Muscle of leg (tissue), 11 donors: Measurements from ENCODE around the gene DLGAP1. TPM values are rescaled to one million over a fixed set of nuclear protein-coding genes. Genes with fewer than 3 reads are reported as not detected.

Experiments
- DNase-seq: peaks from one replicate; pipeline ENCODE4 v3.0.0; 2013
- H3K27ac ChIP-seq: one replicate; pipeline ENCODE4 v1.5.1; 2013; ENCODE audit warnings: mild to moderate bottlenecking, low read length, control low read depth
- H3K27me3 ChIP-seq: one replicate; pipeline ENCODE4 v1.6.1; 2013; ENCODE audit warnings: low read length; ENCODE audit not compliant: control insufficient read depth, insufficient read depth
- H3K36me3 ChIP-seq: one replicate; pipeline ENCODE4 v1.6.1; 2013; ENCODE audit warnings: low read length; ENCODE audit not compliant: control insufficient read depth, insufficient read depth
- H3K4me1 ChIP-seq: one replicate; pipeline ENCODE4 v1.6.1; 2013; ENCODE audit warnings: low read length; ENCODE audit not compliant: control insufficient read depth, insufficient read depth
- H3K4me3 ChIP-seq: one replicate; pipeline ENCODE4 v1.5.1; 2013; ENCODE audit warnings: low read length, control low read depth
- H3K9me3 ChIP-seq: replicated peaks from 2 replicates; pipeline ENCODE4 v1.6.1; 2013; ENCODE audit warnings: low read depth, low read length; ENCODE audit not compliant: control insufficient read depth
- WGBS: methylation state at CpG from one replicate; pipeline ENCODE4 v1.1.5; 2013; ENCODE audit warnings: missing lambda C conversion rate; ENCODE audit not compliant: insufficient coverage; 5-methylcytosine and 5-hydroxymethylcytosine counted together
- polyA plus RNA-seq, 8 donors: library from polyadenylated mRNA; unstranded; fragments of 120-200 nt; gene quantifications; one replicate each; pipeline versions ENCODE4 v1.2.1 to v1.2.3, GENCODE V29; 2013; ENCODE audit warnings: inconsistent platforms in 1 of 8, low replicate concordance in 1 of 8; ENCODE audit not compliant: insufficient read length in 8 of 8, insufficient read depth in 1 of 8
- total RNA-seq: library from RNA; stranded (reverse); fragments of 120-200 nt; gene quantifications from one replicate; pipeline ENCODE4 v1.2.4, GENCODE V29; 2013

Gene DLGAP1
- total and polyA plus RNA-seq, 9 donors = 0.87 to 3.1 (median 1.8) TPM

GRCh38 chr18:3984163-3984757, 470.8 kb downstream of the DLGAP1 start:
- 83% methylated on average over 3 of the region's 3 CpGs for WGBS
- Histone ChIP-seq H3K4me3 (no peak overlapping the region), H3K36me3 (no peaks in the 10 kb centered on the region), H3K4me1 (no peaks in the 10 kb centered on the region), H3K27me3 (no peaks in the 10 kb centered on the region), H3K27ac (no peak overlapping the region), H3K9me3 (peaks cover under 1% of the 10 kb centered on the region)
- DNase-seq = no peak

GRCh38 chr18:3983351-3983969, 471.6 kb downstream of the DLGAP1 start:
- no peaks in the 10 kb centered on the region for H3K4me1 ChIP-seq
- peak; percentile 27 for DNase-seq
- H3K36me3 ChIP-seq = no peaks in the 10 kb centered on the region
- no peak overlapping the region for H3K27ac ChIP-seq
- H3K9me3 ChIP-seq = peaks cover 4% of the 10 kb centered on the region
- H3K27me3 ChIP-seq = no peaks in the 10 kb centered on the region
- no peak overlapping the region for H3K4me3 ChIP-seq
- no CpG with 5 or more reads among the region's 5 CpGs for WGBS

DNA sequence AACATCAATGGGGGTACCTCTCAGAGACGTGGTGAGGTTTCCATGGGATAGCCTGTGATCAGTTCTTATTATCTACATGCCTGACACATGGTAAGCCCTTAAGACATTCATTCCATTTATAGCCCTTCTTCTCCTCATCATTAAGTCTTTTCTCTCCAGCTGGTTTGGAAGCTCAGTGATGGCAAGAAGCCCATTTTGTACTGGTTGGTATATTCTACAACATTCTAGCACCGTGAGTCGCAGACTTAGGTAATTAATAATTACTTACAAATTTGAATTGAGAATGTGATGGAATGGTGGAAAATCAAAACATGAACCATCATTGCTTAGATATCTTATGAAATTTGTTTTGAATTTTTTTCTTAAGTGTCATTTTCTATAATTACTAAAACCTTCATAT, 472.6 kb downstream of the DLGAP1 start:
- Histone ChIP-seq H3K36me3 (no peaks in the 10 kb centered on the region), H3K4me1 (no peaks in the 10 kb centered on the region), H3K4me3 (no peak overlapping the region), H3K27ac (no peak overlapping the region), H3K27me3 (no peaks in the 10 kb centered on the region), H3K9me3 (peaks cover 5% of the 10 kb centered on the region)
- WGBS = no CpG with 5 or more reads among the region's 3 CpGs
- DNase-seq = no peak

DNA sequence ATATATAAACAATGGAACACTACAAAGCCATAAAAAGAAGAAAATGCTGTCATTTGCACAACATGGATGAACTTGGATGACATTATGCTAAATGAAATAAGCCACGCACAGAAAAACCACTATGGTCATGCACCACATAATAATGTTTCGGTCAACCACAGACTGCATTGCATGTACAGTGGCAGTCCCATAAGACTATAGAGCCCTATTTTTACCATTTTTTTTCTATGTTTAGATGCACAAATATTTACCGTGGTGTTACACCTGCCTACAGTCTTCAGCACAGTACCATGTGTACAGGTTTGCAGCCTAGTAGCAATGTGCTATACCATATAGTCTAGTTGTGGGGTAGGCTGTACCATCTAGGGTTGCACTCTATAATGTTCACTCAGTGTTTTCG, 476.1 kb downstream of the DLGAP1 start:
- Histone ChIP-seq H3K36me3 (no peaks in the 10 kb centered on the region), H3K27ac (no peak overlapping the region), H3K4me1 (no peaks in the 10 kb centered on the region), H3K4me3 (no peak overlapping the region), H3K9me3 (peaks cover 5% of the 10 kb centered on the region), H3K27me3 (no peaks in the 10 kb centered on the region)
- 100% methylated on average over 2 of the region's 4 CpGs for WGBS
- DNase-seq = no peak

DNA sequence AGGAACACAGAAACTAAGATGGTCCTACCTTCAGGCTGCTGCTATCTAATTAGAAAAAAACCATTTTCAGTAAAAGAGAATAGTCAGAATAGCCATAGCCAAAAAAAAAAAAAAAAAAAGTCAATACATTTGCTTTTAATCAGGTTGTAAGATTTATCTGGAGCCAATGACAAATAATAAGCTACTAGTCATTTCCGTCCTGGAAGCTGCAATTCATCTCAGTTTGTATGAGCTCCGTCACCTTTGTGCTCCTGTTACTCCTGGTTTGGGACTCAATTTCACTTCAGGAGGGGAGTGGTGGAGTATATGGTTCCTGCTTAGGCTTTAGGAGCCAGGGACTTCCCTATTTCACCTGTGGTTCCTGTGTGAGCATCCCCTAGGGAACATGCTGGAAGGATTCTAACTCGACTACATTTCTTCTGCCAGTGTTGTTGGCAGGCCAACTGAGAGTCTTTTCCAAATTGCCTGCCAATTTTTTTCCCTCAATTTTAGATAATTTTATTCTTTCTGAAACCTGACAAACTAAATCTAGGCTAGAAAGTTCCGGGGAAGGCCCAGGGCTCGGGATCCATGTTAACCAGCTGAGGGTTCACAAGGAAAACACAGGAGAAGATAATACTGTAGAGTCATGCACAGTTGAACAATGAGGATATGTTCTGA, 481.8 kb downstream of the DLGAP1 start:
- Histone ChIP-seq H3K4me3 (no peak overlapping the region), H3K4me1 (no peaks in the 10 kb centered on the region), H3K27me3 (no peaks in the 10 kb centered on the region), H3K36me3 (no peaks in the 10 kb centered on the region), H3K27ac (no peak overlapping the region), H3K9me3 (no peaks in the 10 kb centered on the region)
- WGBS = 54% methylated on average over 4 of the region's 5 CpGs
- DNase-seq = peak; percentile 41

DNA sequence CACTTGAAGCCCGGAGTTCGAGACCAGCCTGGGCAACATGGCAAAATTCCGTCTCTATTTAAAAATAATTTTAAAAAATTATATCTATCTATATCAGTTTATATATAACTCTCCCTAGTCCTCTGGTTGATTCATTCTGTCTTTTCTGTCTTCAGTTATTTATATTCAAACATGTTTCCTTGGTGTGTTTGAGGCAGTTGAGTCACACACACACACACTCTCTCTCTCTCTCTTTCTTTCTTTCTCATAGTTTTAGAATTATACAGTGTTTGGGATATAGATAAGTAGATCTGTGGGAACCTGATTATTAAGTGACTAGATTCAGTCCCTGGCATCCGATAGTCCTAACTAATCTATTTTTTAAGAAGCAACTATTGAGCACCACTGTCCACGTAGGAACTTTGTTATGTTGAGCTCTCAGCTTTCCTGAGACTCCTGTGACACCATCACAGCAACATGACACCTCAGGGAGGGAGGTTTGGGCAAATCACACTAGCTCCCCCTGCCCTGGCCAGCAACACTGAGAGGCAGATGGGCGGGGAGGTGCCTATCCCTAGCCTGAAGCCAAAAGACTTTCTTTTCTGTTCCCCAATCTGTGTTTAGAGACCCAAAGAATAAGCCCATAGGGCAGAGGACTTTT, 482.7 kb downstream of the DLGAP1 start:
- Histone ChIP-seq H3K27me3 (no peaks in the 10 kb centered on the region), H3K36me3 (no peaks in the 10 kb centered on the region), H3K9me3 (no peaks in the 10 kb centered on the region), H3K27ac (no peak overlapping the region), H3K4me1 (no peaks in the 10 kb centered on the region), H3K4me3 (no peak overlapping the region)
- 60% methylated on average over 1 of the region's 6 CpGs for WGBS
- no peak for DNase-seq

DNA sequence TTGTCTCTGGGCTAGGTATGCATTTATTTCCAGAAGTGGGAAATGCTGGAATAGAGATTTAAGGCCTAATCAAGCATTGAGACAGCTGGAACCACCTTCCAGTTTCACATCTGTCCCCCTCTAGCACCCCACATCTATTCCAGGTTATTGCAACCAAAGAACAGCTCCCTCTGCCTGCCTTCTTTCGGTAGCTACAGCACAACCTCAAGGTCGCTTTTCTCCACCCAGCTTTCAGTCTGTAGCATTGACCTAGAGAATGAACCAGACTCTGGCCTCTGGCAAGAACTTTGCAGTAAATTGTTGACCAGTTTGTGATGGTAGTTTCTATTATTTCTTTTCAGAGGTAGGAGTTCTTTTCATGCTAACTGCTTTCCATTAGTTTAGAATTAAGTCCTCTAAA, 484.2 kb downstream of the DLGAP1 start:
- Histone ChIP-seq H3K36me3 (no peaks in the 10 kb centered on the region), H3K9me3 (no peaks in the 10 kb centered on the region), H3K4me1 (no peaks in the 10 kb centered on the region), H3K27me3 (no peaks in the 10 kb centered on the region), H3K4me3 (no peak overlapping the region), H3K27ac (no peak overlapping the region)
- WGBS = no CpG with 5 or more reads among the region's 2 CpGs
- no peak for DNase-seq

- Histone ChIP-seq H3K27me3 (no peaks in the 10 kb centered on the region), H3K36me3 (no peaks in the 10 kb centered on the region), H3K27ac (no peak overlapping the region), H3K4me1 (no peaks in the 10 kb centered on the region), H3K9me3 (no peaks in the 10 kb centered on the region), H3K4me3 (no peak overlapping the region)
- no peak for DNase-seq
- WGBS = 60% methylated on average over 2 of the region's 4 CpGs
These were observed 487.5 kb downstream of the DLGAP1 start for GRCh38 chr18:3967359-3968180.

DNA sequence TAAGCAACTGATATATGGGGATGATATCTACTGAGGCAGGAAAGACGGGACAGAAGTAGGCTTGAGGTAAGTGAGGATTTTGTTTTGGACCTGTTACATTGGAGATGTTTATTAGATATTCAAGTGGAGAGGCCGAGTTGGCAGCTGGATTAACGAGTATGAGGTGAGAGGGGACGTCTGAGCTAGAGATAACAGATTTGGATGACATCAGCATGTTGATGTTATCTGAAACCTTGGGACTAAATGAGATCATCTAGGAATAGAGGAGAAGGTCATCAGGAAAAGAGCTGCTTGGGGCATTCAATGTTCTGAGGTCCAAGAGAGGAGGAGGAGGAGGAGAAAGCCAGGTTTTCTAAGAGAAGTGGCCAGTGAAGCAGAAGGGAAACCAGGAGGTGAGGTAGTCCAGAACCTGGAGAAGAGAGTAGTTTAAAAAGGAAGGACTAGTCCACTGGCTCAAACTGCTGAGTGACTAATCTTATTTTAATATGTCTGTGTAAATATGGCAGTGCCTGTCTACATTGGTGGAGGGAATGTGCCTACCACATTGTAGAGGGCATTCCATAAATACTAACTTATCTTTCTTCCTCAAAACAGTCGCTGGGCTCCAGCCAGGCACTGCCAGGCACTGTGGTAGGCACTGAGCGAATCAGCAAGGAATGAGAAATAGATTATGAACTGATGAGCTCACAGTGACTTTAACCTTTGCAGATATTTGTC, 488.3 kb downstream of the DLGAP1 start:
- Histone ChIP-seq H3K4me3 (no peak overlapping the region), H3K36me3 (no peaks in the 10 kb centered on the region), H3K9me3 (no peaks in the 10 kb centered on the region), H3K27ac (no peak overlapping the region), H3K4me1 (no peaks in the 10 kb centered on the region), H3K27me3 (no peaks in the 10 kb centered on the region)
- WGBS = 74% methylated on average over 5 of the region's 6 CpGs
- DNase-seq = no peak
